ENCODE data around the gene UCN2.

UCN2 gene

DNA sequence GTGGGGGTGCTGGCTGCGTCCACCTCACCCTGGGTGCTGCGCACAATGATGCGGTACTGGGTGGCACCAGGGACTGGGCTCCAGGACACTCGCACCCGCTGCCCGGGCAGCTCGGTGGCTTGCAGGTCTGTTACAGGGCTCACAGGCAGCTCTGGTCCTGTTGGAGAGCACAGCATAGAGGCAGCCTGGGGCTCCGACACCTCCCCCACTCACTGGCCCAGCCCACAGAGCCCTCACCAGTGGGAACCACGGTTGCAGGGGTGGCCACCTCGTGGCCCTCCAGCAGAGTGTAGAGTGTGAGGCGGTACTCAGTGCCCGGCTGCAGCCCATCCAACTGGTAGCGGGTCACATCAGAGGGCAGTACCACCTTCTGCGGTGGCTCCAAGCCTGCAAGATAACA, 27.9 kb upstream of the UCN2 start:
- DNase-seq = no peak

DNA sequence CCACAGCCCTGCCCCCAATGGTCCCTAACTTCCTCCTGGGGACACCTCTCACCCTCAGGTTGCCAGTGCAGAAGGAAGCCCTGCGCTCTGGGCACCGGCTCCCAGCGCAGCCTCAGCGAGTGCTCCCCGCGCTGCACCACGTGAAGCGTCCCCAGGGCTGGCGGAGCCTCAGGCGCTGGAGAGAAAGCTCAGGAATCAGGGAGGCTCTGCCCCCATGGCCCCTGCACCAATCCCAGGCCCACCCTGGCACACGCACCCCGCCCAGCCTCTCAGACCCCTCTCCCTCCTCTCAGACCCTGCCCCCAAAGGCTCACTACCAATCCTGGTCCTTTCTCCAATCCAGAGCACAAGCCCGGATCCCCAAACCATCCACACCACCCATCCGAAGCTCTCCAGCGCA, 24.6 kb upstream of the UCN2 start:
- no peak for DNase-seq

DNA sequence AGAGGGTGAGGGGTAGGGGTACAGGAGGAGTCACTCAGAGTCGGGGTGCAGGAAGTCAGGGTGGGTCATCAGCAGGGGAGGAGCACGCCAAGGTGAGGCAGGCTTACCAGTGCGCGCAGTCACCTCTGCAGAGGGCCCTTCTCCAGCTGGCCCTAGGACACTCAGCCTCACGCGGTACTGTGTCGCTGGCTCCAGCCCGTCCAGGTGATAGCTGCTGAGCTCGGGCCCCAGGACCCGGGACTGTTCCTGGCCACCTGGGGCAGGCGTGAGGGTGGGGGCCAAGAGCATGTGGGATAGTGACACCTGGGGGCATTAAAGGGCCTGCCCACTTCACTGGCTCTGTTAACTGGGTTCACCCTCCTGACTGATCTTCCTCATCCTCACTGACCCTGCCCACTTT, 24.1 kb upstream of the UCN2 start:
- no peak for DNase-seq

DNA sequence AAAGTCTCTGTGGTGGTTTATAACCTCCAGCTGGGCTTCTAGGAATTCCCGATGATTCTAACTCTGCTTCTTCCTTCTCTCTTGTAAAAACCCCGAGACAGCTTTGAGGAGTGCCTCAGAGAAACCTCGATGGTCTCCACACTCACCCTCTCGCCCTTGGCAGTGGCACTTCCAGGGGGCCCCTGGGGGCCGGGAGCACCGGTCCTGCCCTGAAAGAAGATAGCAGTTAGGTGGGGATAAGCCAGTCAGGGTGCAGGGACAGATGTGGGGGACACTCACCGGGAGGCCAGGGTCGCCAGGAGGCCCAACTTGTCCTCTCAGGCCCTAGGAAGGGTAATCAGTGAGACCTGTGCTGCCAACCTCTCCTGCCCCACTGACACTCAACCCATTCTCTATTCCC, 21.8 kb upstream of the UCN2 start:
- DNase-seq = no peak

DNA sequence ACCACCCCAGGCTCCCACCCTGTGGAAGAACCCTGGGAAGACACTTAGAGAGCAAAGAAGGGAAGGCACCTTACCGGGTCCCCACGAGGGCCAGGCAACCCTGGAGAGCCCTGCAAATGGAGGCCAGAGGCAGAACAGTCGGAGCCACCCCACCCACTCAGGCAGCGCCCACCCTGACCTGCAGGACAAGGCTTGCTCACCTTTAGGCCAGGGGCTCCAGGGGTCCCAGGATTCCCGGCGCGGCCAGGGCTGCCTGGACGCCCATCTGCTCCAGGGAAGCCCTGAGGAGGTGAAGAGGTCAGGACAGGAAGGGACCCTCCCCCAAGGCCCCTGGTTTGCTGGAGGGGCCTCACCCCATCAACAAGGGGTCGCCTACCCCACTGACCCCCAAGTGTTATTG, 21.3 kb upstream of the UCN2 start:
- DNase-seq = no peak

DNA sequence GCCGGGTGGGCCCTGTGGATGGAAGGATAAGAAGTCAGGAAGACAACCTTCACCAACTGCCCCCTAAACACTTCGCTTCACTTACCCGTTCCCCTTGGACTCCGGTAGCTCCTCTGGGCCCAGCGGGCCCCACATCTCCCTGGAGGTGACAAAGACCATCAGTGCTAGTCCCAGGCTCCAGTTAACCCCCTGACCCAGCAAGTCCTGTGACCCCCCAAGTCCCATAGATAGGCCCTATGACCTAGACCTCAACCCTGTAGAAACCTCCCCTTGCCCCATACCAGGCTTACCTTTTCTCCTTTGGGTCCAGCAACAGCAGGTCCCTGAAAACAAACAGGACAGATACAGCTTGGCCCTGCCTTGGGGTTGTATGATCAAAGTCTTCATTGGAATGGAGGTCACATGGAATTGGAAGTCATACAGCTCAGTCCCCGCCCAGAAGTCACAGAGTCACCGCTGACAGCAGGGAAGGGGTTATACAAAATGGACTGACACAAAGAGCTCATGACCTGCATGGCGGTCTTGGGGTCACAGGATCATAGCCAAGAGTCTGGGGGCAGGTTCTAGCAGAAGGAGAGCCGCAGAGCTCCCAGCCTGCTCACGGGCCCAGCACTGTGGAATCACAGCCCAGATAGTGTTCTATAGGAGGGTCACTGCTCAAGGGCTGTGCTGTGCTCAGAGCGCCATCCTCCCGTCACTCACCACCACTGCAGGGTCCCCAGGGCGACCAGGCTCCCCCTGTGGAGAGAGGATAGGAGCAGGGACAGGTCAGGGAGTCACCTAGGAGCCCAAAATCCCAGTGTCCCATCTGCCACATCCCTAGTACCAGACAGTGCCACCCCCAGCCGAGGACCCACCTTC, 18.3 kb upstream of the UCN2 start:
- no peak for DNase-seq

DNA sequence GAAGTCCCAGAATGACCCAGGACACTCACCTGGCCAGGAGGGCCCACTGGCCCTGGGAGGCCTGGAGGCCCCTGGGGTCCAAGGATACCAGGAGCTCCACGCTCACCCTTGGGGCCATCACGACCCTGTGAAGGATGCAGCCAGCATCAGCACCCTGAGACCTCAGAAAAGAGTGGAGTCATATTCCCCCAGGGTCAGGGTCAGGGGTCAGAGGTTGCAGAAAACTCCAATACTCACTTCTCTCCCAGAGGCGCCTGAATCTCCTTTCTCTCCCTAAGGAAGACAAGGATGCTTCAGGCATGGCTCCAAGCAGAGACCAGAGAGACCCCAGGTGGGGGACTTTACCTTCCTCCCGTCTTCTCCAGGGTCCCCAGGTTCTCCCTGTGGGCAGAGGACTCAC, 13.1 kb upstream of the UCN2 start:
- DNase-seq = no peak

DNA sequence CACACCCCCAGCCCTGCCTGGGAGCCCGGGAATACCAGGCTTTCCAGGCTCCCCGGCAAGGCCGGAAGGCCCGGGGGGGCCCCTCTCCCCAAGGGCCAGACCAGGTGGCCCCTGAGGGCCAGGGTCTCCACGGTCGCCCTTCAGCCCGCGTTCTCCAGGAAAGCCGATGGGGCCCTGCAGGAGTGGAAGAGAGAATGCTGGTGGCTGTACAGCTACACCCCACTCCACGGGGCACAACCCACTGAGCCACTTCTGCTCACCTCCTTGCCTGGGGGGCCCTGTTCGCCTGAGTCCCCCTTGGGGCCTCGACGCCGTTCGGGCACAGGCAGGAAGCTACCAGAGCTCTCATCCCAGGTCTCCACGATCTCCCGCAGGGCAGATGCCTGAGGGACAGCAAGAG, 11.8 kb upstream of the UCN2 start:
- no peak for DNase-seq

DNA sequence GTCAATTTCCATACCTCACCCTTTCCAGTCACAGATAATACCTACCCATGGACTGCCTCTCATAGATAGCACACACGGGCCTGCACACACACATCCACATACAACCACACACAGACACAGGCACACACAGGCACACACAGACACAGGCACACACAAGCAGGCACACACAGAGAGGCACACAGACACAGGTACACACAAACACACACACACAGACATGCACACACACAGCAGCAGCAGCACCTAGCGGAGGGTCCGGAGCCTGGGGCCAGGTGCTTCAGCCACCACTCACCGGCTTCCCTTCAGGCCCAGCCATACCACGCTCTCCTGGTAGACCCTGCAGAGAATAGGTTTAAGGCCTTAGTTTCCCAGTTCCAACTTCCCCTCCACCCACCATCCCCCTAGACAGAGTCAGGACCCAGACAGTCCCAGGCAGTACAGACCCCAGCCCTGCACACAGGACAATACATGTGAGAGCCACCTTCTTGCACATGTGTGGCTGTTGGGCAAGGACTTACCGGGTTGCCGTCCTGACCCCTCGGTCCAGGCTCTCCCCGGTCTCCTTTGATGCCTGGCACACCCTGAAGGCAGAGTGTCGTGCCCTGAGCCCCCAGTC, 10.5 kb upstream of the UCN2 start:
- no peak for DNase-seq

DNA sequence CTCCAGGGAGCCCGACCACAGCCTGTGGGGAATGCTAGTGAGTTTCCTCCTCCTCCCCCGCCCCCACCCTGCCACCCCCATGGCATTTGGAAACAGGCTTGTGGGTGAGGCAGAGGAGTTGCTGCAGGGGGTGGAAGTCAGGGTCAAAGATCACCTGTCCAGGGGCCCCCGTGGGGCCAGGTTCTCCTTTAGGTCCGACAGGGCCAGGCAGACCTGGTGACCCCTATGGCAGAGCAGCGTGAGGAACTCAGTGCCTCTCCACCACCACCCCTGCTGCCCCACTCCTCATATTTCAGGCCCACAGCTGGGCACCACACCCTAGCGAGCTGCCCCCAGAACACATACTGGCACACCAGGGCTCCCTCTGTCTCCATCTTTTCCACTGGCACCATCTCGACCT, 8.9 kb upstream of the UCN2 start:
- no peak for DNase-seq

DNA sequence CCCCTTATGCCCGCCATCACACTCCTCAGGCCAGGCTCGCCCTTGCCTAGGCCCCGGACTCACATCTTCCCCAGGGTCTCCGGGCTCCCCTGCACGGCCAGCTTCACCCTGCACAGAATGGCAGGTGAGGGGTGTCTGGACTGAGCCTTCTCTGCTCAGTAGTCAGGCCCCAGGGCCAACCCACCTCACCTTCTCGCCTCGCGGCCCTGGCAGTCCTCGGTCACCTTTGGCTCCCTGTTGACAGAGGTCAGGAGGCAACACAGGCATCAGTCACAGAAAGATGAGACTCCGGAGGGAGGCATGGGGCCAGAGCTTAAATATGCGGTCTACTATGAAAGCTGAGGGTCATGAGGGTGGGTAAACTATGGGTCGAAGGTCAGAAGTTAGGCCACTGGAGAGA, 8.4 kb upstream of the UCN2 start:
- no peak for DNase-seq

DNA sequence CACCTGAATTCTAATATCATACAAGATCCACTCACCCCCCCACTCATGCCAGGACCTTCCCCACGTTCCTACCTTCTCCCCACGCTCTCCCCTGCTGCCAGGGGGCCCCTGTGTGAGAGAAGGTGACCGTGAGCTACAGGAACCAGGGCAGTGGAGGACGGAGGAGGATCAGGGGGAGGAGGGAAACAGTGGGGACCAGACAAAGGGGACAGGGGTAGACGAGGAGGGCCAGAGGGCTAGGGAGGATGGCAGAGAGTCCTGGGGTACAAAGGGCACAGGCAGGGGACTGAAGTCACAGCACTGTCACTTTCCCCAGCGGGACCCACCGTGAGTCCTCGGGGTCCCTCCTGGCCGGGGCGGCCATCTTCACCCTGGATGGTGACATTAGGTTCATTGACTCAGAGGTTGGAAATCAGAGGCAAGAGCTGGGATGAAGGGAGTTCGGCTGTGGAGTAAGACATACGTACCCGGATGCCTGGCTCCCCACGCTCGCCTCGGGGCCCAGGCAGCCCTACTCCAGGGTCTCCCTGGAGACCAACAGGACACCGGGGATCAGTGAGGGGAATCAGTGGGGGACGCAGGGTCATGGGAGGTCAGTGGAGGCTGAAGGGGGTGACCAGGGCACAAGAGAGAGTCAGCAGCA, 6.3 kb upstream of the UCN2 start:
- DNase-seq = no peak

DNA sequence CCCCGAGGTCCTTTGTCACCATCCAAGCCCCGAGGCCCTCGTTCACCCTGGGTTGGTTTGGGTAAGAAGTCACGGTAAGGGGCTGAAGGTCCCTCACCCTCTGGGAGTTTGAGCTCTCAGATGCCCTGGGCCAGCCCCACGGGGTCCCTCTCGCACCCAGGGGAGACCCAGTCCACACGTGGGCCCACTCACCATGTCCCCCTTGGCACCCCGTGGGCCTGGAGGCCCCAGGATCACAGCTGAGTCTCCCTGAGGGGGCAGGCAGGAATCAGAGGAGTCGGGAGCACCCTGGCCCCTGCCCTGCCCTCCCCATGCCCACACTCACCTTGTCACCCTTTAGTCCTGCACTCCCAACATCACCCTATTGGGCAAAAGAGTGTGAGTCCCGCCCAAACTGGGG, 5.8 kb upstream of the UCN2 start:
- DNase-seq = no peak

DNA sequence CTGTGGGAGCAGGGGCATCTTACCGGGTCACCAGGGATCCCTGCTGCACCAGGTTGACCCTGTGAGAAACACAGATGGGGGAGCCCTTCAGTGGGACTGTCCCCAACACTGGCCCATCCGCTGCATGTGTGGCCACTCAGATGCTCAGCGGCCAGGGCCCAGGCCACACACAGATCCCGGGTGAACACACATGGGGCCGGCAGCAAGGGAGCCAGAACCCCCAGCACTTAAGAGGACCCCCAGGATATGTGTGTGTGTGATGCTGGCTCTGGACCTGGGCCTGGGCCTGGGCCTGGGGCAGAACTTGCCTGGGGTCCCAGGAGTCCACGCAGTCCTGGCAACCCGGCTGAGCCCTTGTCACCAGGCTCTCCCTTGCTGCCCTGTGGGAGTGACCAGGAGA, 4.9 kb upstream of the UCN2 start:
- no peak for DNase-seq

DNA sequence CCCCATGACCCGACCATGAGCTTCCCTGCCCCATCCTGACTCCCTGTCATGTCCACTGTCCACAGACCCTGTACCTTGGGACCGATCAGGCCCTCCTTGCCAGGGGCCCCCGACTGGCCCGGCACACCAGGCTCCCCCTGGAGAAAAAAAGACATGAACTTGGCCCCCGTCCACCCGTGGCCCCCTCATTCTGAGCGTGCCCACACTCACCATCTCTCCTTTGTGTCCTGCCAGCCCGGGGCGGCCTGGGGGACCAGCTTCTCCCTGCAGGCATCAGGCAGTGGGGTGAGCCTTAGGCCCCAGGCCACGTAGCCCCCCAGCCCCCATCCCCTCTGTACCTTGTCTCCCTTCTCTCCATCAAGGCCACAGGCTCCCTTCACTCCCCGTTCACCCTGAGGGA, 3.9 kb upstream of the UCN2 start:
- DNase-seq = no peak

DNA sequence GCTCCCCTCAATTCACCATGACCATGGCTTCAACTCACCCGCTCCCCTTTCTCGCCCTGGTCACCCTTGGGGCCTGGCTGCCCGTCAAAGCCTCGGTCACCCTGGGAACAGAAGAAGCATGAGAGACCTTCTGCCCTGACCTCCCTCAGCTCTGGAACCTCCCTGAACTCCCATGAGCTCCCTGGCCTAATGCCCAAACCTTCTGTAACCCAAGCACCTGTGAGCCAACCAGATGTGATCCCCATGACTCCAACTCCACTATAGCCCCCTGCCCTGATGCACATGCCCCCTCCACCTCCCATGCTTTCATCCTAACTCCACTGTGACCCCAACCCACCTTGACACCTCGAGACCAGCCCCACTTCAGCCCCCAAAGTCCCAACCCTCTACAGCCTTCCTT, 3.5 kb upstream of the UCN2 start:
- DNase-seq = no peak

DNA sequence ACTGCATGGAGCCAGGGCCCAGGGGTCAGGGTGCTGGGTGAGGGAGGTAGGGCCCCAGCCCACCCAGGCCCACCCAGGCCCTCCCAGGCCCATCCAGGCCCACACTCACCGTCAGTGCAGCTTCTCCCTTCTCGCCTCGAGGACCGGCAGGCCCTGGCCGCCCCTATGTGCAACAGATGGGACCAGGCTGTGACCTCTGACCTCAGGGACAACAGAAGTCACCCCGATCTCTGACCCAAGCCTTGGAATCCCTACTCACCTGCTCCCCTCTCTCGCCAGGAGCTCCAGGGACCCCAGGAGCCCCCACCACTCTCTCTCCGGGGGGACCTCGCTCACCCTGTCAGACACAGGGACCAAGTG, 2.8 kb upstream of the UCN2 start:
- no peak for DNase-seq

DNA sequence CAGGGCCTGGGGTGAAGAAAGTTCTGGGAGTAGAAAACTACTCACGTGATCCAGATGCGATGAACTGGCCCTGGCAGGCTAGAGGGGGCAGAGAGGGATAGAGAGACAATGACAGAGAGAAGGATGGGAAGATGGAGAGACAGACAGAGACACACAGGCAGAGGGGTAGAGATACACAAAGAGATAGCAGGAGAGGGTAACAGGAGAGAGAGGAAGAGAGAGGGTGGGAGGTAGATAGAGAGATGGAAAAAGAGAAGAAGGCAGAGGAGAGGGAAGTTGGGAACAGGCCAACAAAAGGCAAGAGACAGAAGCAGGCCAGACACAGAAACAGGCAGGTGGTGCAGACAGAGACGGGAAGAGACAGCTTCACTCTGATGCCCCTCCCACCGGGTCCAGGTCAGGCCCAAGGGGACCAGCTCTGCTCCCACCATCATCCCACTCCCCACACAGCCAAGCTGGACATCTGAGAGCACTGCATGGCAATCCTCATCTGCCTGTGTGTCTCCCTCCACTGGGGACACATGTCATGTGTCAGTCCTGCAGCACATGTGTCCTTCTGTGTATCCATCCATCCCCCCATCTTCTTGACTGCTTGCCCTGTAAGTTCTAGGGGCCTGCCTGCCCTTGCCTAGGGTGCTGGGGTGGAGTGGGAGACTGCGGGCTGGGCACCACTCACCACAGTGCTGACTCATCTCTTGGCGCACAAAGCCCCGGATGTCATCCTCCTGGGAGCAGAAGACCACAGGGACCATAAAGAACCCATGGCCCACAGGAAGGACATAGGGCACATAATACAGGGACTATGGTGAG, 2.2 kb upstream of the UCN2 start:
- DNase-seq = peak; percentile 82

DNA sequence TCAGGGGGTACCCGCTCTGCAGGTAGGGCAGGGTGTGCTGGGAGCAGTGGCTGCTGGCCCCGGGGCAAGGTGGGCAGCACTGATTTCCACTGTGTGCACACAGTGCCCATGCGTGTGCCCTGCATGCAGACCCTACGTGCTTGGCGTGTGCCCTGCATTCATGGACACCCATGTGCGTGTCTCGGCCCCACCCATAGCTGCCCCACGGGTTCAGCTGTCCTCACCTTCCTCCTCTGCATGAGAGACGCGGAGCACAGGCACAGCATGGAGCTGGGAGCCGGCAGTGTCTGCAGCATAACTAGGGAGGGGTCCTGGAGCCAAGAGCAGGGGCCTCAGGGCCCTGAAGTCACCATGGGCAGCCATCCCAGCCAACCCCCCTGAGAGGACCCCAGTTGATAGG, 1.6 kb upstream of the UCN2 start:
- no peak for DNase-seq

DNA sequence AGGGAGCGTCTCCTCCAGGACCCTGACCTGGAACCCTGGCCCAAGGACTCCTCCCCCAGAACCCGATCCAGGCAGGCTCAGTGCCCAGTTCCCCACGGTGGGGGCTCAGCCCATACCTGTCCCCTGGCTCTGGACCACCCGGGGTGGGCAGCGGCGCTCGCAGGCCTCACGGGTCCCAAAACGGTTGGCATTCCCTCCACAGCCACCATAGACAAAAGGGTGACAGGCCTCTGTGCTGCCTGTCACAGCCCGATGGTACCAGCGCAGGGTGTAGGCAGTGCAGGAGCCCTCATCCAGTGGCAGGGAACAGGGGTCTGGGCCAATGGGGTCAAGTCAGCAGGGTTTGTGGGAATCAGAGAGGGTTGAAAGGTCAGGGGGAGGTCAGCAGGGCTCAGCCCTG, 1.1 kb upstream of the UCN2 start:
- DNase-seq = no peak

DNA sequence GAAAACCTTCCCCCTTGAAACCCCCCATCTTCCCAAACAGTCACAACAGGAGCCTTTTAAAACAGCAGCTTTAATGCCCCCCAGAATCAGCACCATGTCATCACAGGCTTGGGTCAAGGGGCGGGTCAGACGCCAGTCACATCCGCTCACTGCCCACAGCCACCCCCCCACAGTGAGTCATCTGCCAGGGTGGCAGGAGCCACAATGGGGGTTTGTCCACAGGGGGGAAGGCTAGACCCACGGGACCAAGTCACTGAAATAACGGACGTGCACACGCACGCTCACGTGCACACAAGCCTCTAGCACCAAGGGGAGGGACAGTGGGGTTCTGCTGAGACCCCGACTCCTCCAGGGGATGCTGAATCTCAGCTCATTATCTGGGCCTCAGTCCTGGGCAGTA, 441 bp upstream of the UCN2 start:
- DNase-seq = peak; percentile 89

DNA sequence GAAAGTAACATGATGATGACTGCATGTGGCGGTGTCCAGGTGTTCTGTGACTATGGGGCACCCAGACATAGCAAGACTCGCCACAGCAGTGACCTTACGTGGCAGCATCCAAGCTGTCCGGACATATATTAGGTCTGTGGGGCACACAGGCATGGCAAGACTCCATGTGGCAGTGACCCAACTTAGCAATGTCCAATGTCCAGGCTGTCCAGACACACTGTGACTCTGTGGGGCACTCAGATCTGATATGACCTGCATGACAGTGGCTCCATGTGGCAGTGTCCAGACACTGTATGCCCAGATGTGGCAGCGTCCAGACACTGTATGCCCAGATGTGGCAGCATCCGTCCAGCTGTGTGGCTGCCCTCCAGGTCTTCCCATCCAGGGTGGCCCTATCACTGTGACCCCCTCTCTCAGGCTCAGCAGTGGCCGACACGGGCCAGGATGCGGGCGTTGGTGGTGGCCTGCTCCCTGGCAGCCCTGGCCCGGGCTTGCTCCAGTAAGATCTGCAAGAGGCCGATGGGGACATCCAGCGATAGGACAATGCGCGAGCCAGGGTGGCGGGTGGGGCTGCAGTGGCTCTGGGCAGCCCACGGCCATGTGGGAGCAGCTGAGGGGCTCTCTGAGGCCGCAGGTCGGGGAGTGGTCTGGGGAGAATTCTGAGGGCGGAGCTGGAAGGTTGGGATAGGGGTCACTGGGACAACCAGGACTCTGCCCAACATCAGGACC, 1.1 kb downstream of the UCN2 start:
- DNase-seq = no peak
